HT-29 (cell line): ENCODE results near the gene SEMA6D. TPM values are rescaled to one million over a fixed set of nuclear protein-coding genes. Genes with fewer than 3 reads are reported as not detected.

Experiments
- DNase-seq: peaks from one replicate; pipeline ENCODE4 v3.0.0-alpha.2; 2015; ENCODE audit warnings: low spot score
- total RNA-seq: library from RNA; depleted of rRNA; stranded (reverse); fragments of >200 nt; shearing (Covaris generic); gene quantifications from 2 replicates; pipeline ENCODE4 v1.2.3, GENCODE V29; 2014; rRNA removed

Gene SEMA6D
- total RNA-seq = not detected in 2 replicates

GRCh38 chr15:47717036-47717612 lies at the start of gene SEMA6D:
Gene SEMA6D (plus strand): TSS chr15:47717505. CDS start chr15:47759799, 42,294 bp downstream.
- DNase-seq = peak; percentile 5

GRCh38 chr15:47669221-47669620 lies 48.1 kb upstream of the SEMA6D start:
- no peak for DNase-seq

- no peak for DNase-seq
Measured at GRCh38 chr15:47670365-47670764, 46.9 kb upstream of the SEMA6D start.

- no peak for DNase-seq
Measured at GRCh38 chr15:47673232-47673761, 44.0 kb upstream of the SEMA6D start.

- no peak for DNase-seq
Measured at GRCh38 chr15:47674586-47675232, 42.6 kb upstream of the SEMA6D start.

- no peak for DNase-seq
Measured at GRCh38 chr15:47675735-47676134, 41.6 kb upstream of the SEMA6D start.

- no peak for DNase-seq
Measured at GRCh38 chr15:47678040-47678439, 39.3 kb upstream of the SEMA6D start.

- DNase-seq = no peak
Measured at GRCh38 chr15:47682661-47683060, 34.6 kb upstream of the SEMA6D start.

- peak; percentile 6 for DNase-seq
Measured at GRCh38 chr15:47685141-47685870, 32.0 kb upstream of the SEMA6D start.

- DNase-seq = no peak
Measured at GRCh38 chr15:47688573-47689086, 28.7 kb upstream of the SEMA6D start.

- no peak for DNase-seq
Measured at GRCh38 chr15:47689660-47690059, 27.6 kb upstream of the SEMA6D start.

- no peak for DNase-seq
Measured at GRCh38 chr15:47691882-47692281, 25.4 kb upstream of the SEMA6D start.

- no peak for DNase-seq
Measured at GRCh38 chr15:47696351-47696750, 21.0 kb upstream of the SEMA6D start.

GRCh38 chr15:47705281-47705997 lies 11.9 kb upstream of the SEMA6D start:
- no peak for DNase-seq

GRCh38 chr15:47707391-47707790 lies 9.9 kb upstream of the SEMA6D start:
- DNase-seq = no peak

- no peak for DNase-seq
Measured at GRCh38 chr15:47708161-47708980, 8.9 kb upstream of the SEMA6D start.

GRCh38 chr15:47711655-47712054 lies 5.7 kb upstream of the SEMA6D start:
- peak; percentile 28 for DNase-seq

GRCh38 chr15:47715402-47715801 lies 1.9 kb upstream of the SEMA6D start:
- no peak for DNase-seq

- no peak for DNase-seq
Measured at GRCh38 chr15:47715856-47716445, 1.4 kb upstream of the SEMA6D start.

- no peak for DNase-seq
Measured at GRCh38 chr15:47716516-47716915, 789 bp upstream of the SEMA6D start.
